GM12865 (cell line): ENCODE measurements around the gene FAM181B.

Experiments used
- DNase-seq: peaks from one replicate; pipeline ENCODE4 v3.0.0; 2010; ENCODE audit warnings: low read depth
- H3K4me3 ChIP-seq: 2 replicates; pipeline ENCODE4 v1.5.1; 2011; ENCODE audit warnings: mild to moderate bottlenecking, low read depth, low read length, control low read depth
- TF ChIP-seq, protein P1 (sequence below): IDR thresholded peaks from 2 replicates; pipeline ENCODE4 v1.5.1; 2011; ENCODE audit warnings: low read length, control low read depth, low read depth, inconsistent platforms; ENCODE audit not compliant: insufficient read depth; ENCODE audit errors: missing control alignments

The FAM181B gene

DNA sequence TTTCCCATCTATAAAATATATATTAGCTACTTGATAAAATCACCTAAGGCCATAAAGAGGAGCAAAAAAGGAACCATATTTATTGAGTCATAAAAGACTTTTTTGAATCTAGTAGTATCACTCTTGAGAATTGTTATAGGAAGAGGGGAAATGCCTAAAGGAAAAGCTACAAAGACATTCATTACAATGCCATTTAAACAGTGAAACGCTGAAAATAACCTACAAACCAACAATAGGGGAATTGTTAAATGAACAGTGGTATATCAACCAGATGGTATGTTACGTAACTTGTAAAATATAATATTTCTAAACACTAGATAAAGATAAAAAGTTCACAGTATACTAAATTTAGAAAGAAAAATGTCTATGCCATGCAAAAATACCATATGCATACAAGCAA lies 47.5 kb downstream of the FAM181B start:
- TF ChIP-seq, protein P1, sequence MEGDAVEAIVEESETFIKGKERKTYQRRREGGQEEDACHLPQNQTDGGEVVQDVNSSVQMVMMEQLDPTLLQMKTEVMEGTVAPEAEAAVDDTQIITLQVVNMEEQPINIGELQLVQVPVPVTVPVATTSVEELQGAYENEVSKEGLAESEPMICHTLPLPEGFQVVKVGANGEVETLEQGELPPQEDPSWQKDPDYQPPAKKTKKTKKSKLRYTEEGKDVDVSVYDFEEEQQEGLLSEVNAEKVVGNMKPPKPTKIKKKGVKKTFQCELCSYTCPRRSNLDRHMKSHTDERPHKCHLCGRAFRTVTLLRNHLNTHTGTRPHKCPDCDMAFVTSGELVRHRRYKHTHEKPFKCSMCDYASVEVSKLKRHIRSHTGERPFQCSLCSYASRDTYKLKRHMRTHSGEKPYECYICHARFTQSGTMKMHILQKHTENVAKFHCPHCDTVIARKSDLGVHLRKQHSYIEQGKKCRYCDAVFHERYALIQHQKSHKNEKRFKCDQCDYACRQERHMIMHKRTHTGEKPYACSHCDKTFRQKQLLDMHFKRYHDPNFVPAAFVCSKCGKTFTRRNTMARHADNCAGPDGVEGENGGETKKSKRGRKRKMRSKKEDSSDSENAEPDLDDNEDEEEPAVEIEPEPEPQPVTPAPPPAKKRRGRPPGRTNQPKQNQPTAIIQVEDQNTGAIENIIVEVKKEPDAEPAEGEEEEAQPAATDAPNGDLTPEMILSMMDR = no peak
- no peak overlapping the region for H3K4me3 ChIP-seq
- no peak for DNase-seq

DNA sequence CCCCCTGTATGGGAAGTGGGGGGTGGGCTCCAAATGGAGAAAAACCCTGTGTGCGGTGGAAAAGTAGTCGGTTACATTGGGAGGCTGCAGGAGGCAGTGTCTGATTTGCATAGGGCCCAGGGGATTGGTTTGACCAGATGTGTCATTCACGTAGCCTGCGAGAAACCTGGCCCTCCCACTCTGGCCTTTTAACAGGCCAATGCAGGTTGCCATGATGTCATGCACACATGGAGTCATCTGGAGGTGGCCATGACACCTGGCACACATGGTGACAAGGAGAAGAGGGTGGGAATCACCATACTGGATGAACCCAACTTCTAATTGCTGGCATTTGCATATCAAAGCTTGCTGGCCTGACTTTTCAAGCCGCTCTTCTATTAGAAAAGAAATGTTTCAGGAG lies 50.6 kb downstream of the FAM181B start:
- H3K4me3 ChIP-seq = no peak overlapping the region
- TF ChIP-seq, protein P1 = no peak
- DNase-seq = peak; percentile 9

DNA sequence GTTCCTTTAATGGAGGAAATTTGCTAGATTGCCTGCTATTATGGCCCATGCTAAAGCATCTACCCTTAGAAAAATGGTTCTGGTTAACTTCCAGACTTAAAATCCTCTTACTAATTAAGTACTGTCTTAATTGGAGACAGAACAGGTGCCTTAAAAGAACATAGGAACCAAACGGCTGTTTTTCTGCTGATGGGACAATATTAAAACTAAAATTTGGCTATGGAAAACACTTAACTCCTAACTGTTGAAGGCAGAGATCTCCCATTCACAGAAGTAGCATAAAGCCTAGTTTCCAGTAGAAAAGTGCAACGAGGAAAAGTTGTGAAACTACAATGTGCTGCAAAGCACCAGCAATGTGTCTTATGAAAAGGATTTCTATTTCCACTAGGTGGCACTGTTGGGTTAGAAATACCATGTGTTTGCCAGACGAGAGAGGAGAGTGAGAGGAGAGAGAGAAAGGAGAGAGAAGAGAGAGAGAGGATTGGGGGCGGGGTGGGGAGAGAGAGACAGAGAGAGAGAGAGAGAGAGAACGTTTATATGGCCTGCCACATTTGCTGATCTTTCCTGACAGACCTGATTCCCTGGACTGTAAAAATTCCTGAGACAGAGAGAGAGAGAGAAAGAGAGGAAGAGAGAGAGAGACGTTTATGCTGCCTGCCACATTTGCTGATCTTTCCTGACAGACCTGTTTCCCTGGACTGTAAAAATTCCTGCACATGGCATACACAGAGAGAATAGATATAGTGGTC lies 51.5 kb downstream of the FAM181B start:
- DNase-seq = peak; percentile 64
- TF ChIP-seq, protein P1 = peak; percentile 48
- no peak overlapping the region for H3K4me3 ChIP-seq

DNA sequence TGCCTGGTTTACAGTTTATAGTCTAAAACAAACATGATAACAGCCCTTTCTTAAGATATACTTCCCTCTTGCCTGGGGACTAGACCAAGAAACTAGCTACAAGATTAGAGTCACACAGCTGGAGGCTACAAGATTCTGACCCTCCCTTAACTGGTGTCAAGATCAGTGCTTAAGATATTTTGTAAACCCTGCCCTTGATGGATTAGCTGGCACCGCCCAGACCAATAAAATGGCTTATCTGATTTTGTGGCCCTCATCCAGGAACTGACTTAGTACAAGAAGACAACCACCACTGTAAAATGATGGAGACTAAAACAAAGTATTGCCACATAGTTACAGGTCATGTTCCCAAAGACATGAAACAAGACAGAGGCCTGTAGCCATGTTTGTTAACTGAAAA lies 53.4 kb downstream of the FAM181B start:
- no peak for DNase-seq
- TF ChIP-seq, protein P1 = no peak
- no peak overlapping the region for H3K4me3 ChIP-seq
